HepG2 (cell line): ENCODE data around the gene NAIF1. TPM values are rescaled to one million over a fixed set of nuclear protein-coding genes. Genes with fewer than 3 reads are reported as not detected.

ENCODE experiments used
- AHDC1 ChIP-seq: sonication (generic); formaldehyde crosslinking; IDR thresholded peaks from 2 replicates; pipeline ENCODE4 v1.5.1; 2020; ENCODE audit warnings: mild to moderate bottlenecking, missing genetic modification reagents, borderline replicate concordance
- ARHGAP35 ChIP-seq: sonication (generic); formaldehyde crosslinking; IDR thresholded peaks from 2 replicates; pipeline ENCODE4 v1.9.0; 2022; ENCODE audit warnings: mild to moderate bottlenecking, inconsistent platforms, moderate library complexity, missing genetic modification reagents, borderline replicate concordance
- BRD4 ChIP-seq: sonication (generic); formaldehyde crosslinking; IDR thresholded peaks from 2 replicates; pipeline ENCODE4 v1.4.0; 2020; ENCODE audit warnings: missing genetic modification reagents
- HMGXB3 ChIP-seq: sonication (generic); formaldehyde crosslinking; IDR thresholded peaks from 2 replicates; pipeline ENCODE4 v1.4.0; 2020; ENCODE audit warnings: missing genetic modification reagents, borderline replicate concordance
- MBNL3 ChIP-seq: fragments of 250-450 bp; sonication (Bioruptor Pico); conservative IDR thresholded peaks from 2 replicates; pipeline ENCODE4 v1.8.0; 2022; ENCODE audit warnings: mild to moderate bottlenecking, inconsistent platforms
- SAFB2 ChIP-seq: sonication (generic); formaldehyde crosslinking; IDR thresholded peaks from 2 replicates; pipeline ENCODE4 v1.5.1; 2020; ENCODE audit warnings: missing genetic modification reagents, low read depth, mild to moderate bottlenecking, borderline replicate concordance
- TAF15 ChIP-seq: fragments of 200-400 bp; formaldehyde crosslinking; IDR thresholded peaks from one replicate; pipeline ENCODE4 v1.6.1; 2018; ENCODE audit warnings: mild to moderate bottlenecking, low read depth, low read length; ENCODE audit not compliant: poor library complexity, severe bottlenecking
- USF2 ChIP-seq, 2 experiments: sonication (generic) in 1 of 2; formaldehyde crosslinking in 1 of 2; IDR thresholded peaks; 2 replicates each; pipeline versions ENCODE4 v1.5.1 to v1.6.1; 2011 to 2020; ENCODE audit warnings: borderline replicate concordance in 1 of 2, low read depth in 1 of 2, low read length in 1 of 2, mild to moderate bottlenecking in 1 of 2, missing genetic modification reagents in 1 of 2, moderate library complexity in 1 of 2
- YEATS2 ChIP-seq: sonication (generic); formaldehyde crosslinking; IDR thresholded peaks from 2 replicates; pipeline ENCODE4 v1.4.0; 2020; ENCODE audit warnings: missing genetic modification reagents, borderline replicate concordance
- ZBTB3 ChIP-seq: sonication (generic); formaldehyde crosslinking; IDR thresholded peaks from 2 replicates; pipeline ENCODE4 v1.4.0; 2020; ENCODE audit warnings: low read depth, mild to moderate bottlenecking, moderate library complexity, missing genetic modification reagents, borderline replicate concordance
- ZBTB7A ChIP-seq: sonication (generic); formaldehyde crosslinking; IDR thresholded peaks from 2 replicates; pipeline ENCODE4 v1.8.0; 2022; ENCODE audit warnings: mild to moderate bottlenecking, missing genetic modification reagents
- ZFP37 ChIP-seq: sonication (generic); formaldehyde crosslinking; IDR thresholded peaks from 2 replicates; pipeline ENCODE4 v1.4.0; 2020; ENCODE audit warnings: missing genetic modification reagents, borderline replicate concordance
- ZNF263 ChIP-seq: sonication (generic); formaldehyde crosslinking; IDR thresholded peaks from 2 replicates; pipeline ENCODE4 v1.4.0; 2020; ENCODE audit warnings: missing genetic modification reagents
- ZNF292 ChIP-seq: sonication (generic); formaldehyde crosslinking; IDR thresholded peaks from 2 replicates; pipeline ENCODE4 v1.8.1; 2022; ENCODE audit warnings: mild to moderate bottlenecking, low read depth, missing genetic modification reagents, borderline replicate concordance
- ZSCAN20 ChIP-seq: sonication (generic); formaldehyde crosslinking; IDR thresholded peaks from 2 replicates; pipeline ENCODE4 v1.4.0; 2020; ENCODE audit warnings: missing genetic modification reagents, mild to moderate bottlenecking, borderline replicate concordance
- polyA plus RNA-seq, 8 experiments: library from polyadenylated mRNA; depleted of rRNA in 3 of 8; stranded (reverse) in 7 of 8; unstranded in 1 of 8; fragments of >200 nt; fragmentation: Illumina TruSeq in 4 of 8; extraction: Trizol in 4 of 8; gene quantifications; 2 replicates each; pipeline versions ENCODE4 v1.2.1 to v1.2.3, GENCODE V29; 2011 to 2016; ENCODE audit warnings: low read depth in 4 of 8, missing spikeins in 1 of 8, mixed read lengths in 1 of 8; ENCODE audit not compliant: insufficient read depth in 1 of 8
- total RNA-seq, 5 experiments: library from RNA; depleted of rRNA; stranded (reverse); fragments of >200 nt; fragmentation: Illumina TruSeq; extraction: Trizol; gene quantifications; 2 replicates each; pipeline ENCODE4 v1.2.3, GENCODE V29; 2016; ENCODE audit warnings: low read depth in 1 of 5

NAIF1 gene
- total and polyA plus RNA-seq, 2 of the 13 experiments (the other 11 are each of a cell fraction or from before 2014, with no cell fraction given), result 6.0 to 6.9 TPM

- 0 out of 2 replicates have a peak, but pooled peaks have one; percentile 40 for TF ChIP-seq AHDC1 (CRISPR knock-in tag)
- TF ChIP-seq USF2 (IDR thresholded peaks at IDR 0.05; ENCODE audit: low read depth, low read length), result no peak
- no peak for TF ChIP-seq USF2 (CRISPR knock-in tag; IDR thresholded peaks at IDR 0.05; ENCODE audit: borderline replicate concordance)
- TF ChIP-seq ZNF263, result no peak
- TF ChIP-seq ZNF292 (CRISPR knock-in tag), result peak; percentile 83; the same call in 1 of the 2 replicates
- no peak for TF ChIP-seq BRD4 (CRISPR knock-in tag)
- TF ChIP-seq TAF15, result no peak
- TF ChIP-seq ZBTB7A, result no peak
- no peak for TF ChIP-seq MBNL3 (CRISPR knock-in tag)
- no peak for TF ChIP-seq ZSCAN20
- peak; percentile 18; the same call in 1 of the 2 replicates for TF ChIP-seq YEATS2 (CRISPR knock-in tag)
- TF ChIP-seq ZBTB3, result no peak
- TF ChIP-seq ARHGAP35 (CRISPR knock-in tag), result no peak
- TF ChIP-seq HMGXB3 (CRISPR knock-in tag), result no peak
- TF ChIP-seq SAFB2 (CRISPR knock-in tag), result no peak
- 0 out of 2 replicates have a peak, but pooled peaks have one; percentile 59 for TF ChIP-seq ZFP37 (CRISPR knock-in tag)
Measured at GRCh38 chr9:128056887-128057723, 10.0 kb downstream of the NAIF1 start (continued).
